LNCaP clone FGC (cell line): ENCODE data around the gene SGTA.
"Not testable (repeated sequence)": the region's sequence is repeated elsewhere in the genome, so short reads cannot be mapped to it uniquely, and the experiment has no call there.

Experiments used
- DNase-seq: peaks from one replicate; pipeline ENCODE4 v3.0.0-alpha.2; 2011; ENCODE audit warnings: low read depth
- H3K4me3 ChIP-seq: 2 replicates; pipeline ENCODE4 v1.5.1; 2011; ENCODE audit warnings: mild to moderate bottlenecking, low read depth, low read length, control low read depth
- CTCF ChIP-seq: IDR thresholded peaks from 2 replicates; pipeline ENCODE4 v1.5.1; 2012; ENCODE audit warnings: mild to moderate bottlenecking; ENCODE audit not compliant: control insufficient read depth, insufficient read depth; ENCODE audit errors: extremely low read depth

The SGTA gene

GRCh38 chr19:2820112-2820702, 37.1 kb upstream of the SGTA start:
- no peak for DNase-seq
- peak overlapping the region; percentile 82 for H3K4me3 ChIP-seq
- no peak for TF ChIP-seq CTCF

- peak; percentile 94 for TF ChIP-seq CTCF
- peak; percentile 80 for DNase-seq
- H3K4me3 ChIP-seq: peak within 1 kb of the TSS; percentile 82
These were observed 36.6 kb upstream of the SGTA start, which contains the start of gene ZNF554 for GRCh38 chr19:2819540-2820111. Gene ZNF554 (plus strand): TSS chr19:2819868. CDS start chr19:2820072, 204 bp downstream.

- not testable (repeated sequence) for H3K4me3 ChIP-seq, DNase-seq
These were observed 34.3 kb upstream of the SGTA start for GRCh38 chr19:2817237-2817829.

GRCh38 chr19:2816641-2817040, 33.6 kb upstream of the SGTA start:
- TF ChIP-seq CTCF: no peak
- no peak for DNase-seq
- H3K4me3 ChIP-seq: no peak overlapping the region

- H3K4me3 ChIP-seq: no peak overlapping the region
- DNase-seq: no peak
- no peak for TF ChIP-seq CTCF
These were observed 32.9 kb upstream of the SGTA start for GRCh38 chr19:2815923-2816322.

GRCh38 chr19:2815191-2815614, 32.1 kb upstream of the SGTA start:
- TF ChIP-seq CTCF: no peak
- no peak overlapping the region for H3K4me3 ChIP-seq
- DNase-seq: no peak

- DNase-seq: no peak
- TF ChIP-seq CTCF: no peak
- H3K4me3 ChIP-seq: no peak overlapping the region
These were observed 31.4 kb upstream of the SGTA start for GRCh38 chr19:2814426-2814825.
